K562 (cell line): ENCODE results near the gene EFHC1. TPM values are rescaled to one million over a fixed set of nuclear protein-coding genes. Genes with fewer than 3 reads are reported as not detected.

ENCODE experiments used
- CHD1 ChIP-seq: fragments of 200-600 bp; sonication (generic); IDR thresholded peaks from one replicate; pipeline ENCODE4 v1.6.1; 2012; ENCODE audit warnings: mild to moderate bottlenecking, moderate library complexity, low read length, inconsistent platforms
- MTA3 ChIP-seq: fragments of 450-650 bp; formaldehyde crosslinking; IDR thresholded peaks from 2 replicates; pipeline ENCODE4 v1.6.1; 2017; ENCODE audit warnings: mild to moderate bottlenecking, borderline replicate concordance
- NFATC3 ChIP-seq: fragments of 450-650 bp; IDR thresholded peaks from 2 replicates; pipeline ENCODE4 v1.6.1; 2017; ENCODE audit warnings: mild to moderate bottlenecking
- NR3C1 ChIP-seq: sonication (generic); formaldehyde crosslinking; IDR thresholded peaks from 2 replicates; pipeline ENCODE4 v1.8.1; 2022; ENCODE audit warnings: missing genetic modification reagents
- RBBP5 ChIP-seq: fragments of 200-600 bp; sonication (generic); IDR thresholded peaks from 2 replicates; pipeline ENCODE4 v1.6.1; 2012; ENCODE audit warnings: borderline replicate concordance, mild to moderate bottlenecking, low read length, control low read depth, inconsistent platforms; ENCODE audit not compliant: insufficient read depth, poor library complexity, severe bottlenecking
- TAL1 ChIP-seq: fragments of 450-650 bp; IDR thresholded peaks from 2 replicates; pipeline ENCODE4 v1.6.1; 2016; ENCODE audit warnings: mild to moderate bottlenecking
- TOE1 ChIP-seq, 2 experiments: fragments of 450-650 bp in 1 of 2; sonication (generic) in 1 of 2; formaldehyde crosslinking in 1 of 2; IDR thresholded peaks; 2 replicates each; pipeline versions ENCODE4 v1.7.1 to v1.8.0; 2016 to 2022; ENCODE audit warnings: borderline replicate concordance in 2 of 2, mild to moderate bottlenecking in 2 of 2, antibody characterized with exemption in 1 of 2, inconsistent platforms in 1 of 2, low read depth in 1 of 2, missing genetic modification reagents in 1 of 2, moderate library complexity in 1 of 2
- ZNF184 ChIP-seq: sonication (generic); formaldehyde crosslinking; IDR thresholded peaks from 2 replicates; pipeline ENCODE4 v1.5.0; 2020; ENCODE audit warnings: missing genetic modification reagents
- ZNF217 ChIP-seq: sonication (generic); formaldehyde crosslinking; IDR thresholded peaks from 2 replicates; pipeline ENCODE4 v1.8.0; 2022; ENCODE audit warnings: mild to moderate bottlenecking, missing genetic modification reagents
- polyA plus RNA-seq, 8 experiments: library from polyadenylated mRNA; depleted of rRNA in 4 of 8; stranded (reverse) in 5 of 8; unstranded in 3 of 8; fragments of >200 nt; fragmentation: Nextera tagmentation in 2 of 8; fragmentation: Illumina TruSeq in 1 of 8; extraction: Ambion mirVana in 2 of 8; extraction: Trizol in 1 of 8; gene quantifications; 2 replicates each; pipeline versions ENCODE4 v1.2.1 to v1.2.3, GENCODE V29; 2011 to 2014; ENCODE audit warnings: inconsistent platforms in 1 of 8, missing spikeins in 1 of 8
- total RNA-seq, 7 experiments: library from RNA; depleted of rRNA in 6 of 7; stranded (reverse); fragments of >200 nt in 6 of 7; fragmentation: Illumina TruSeq in 2 of 7; extraction: Trizol in 2 of 7; gene quantifications; 2 replicates each; pipeline versions ENCODE4 v1.2.1 to v1.2.3, GENCODE V29; 2011 to 2021; ENCODE audit warnings: low replicate concordance in 1 of 7
- TF ChIP-seq, protein P1 (sequence below): sonication (generic); formaldehyde crosslinking; IDR thresholded peaks from 2 replicates; pipeline ENCODE4 v1.8.0; 2022; ENCODE audit warnings: mild to moderate bottlenecking, missing genetic modification reagents
- TF ChIP-seq, protein P2 (sequence below): fragments of 450-650 bp; IDR thresholded peaks from 2 replicates; pipeline ENCODE4 v1.6.1; 2017; ENCODE audit warnings: antibody characterized with exemption
- TF ChIP-seq, protein P3 (sequence below): fragments of 450-650 bp; IDR thresholded peaks from 2 replicates; pipeline ENCODE4 v1.7.0; 2016; ENCODE audit warnings: borderline replicate concordance
- TF ChIP-seq, protein P4 (sequence below): fragments of 450-650 bp; IDR thresholded peaks from 2 replicates; pipeline ENCODE4 v1.7.1; 2018; ENCODE audit warnings: mild to moderate bottlenecking, low read depth; ENCODE audit not compliant: partially characterized antibody
- TF ChIP-seq, protein P5 (sequence below): sonication (generic); formaldehyde crosslinking; IDR thresholded peaks from 2 replicates; pipeline ENCODE4 v1.8.1; 2023; ENCODE audit warnings: mild to moderate bottlenecking, missing genetic modification reagents

EFHC1 gene
- total and polyA plus RNA-seq, 9 of the 15 experiments (the other 6 are each of a cell fraction or from before 2014, with no cell fraction given), result 9.5 to 31.0 (median 14.9) TPM

DNA sequence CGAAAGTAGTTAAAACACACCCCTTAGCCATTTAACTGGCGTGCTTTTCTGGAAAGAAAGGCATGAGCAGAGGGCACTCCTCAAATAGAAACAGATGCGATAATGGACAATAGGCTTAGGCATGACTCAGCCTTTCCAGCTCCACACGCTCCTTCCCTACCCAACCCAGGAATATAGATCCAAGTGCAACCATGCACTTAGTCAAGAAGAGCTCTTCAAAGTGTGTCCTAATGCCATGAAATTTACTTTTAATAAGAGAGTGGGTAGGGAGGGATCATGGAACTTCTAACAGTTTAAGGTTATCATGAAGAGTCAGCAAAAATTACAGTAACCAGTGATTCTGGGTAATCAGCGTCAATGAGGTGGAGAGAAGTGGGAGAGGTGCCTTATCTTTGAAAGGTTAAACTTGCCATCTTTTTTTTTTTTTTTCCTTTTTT is 2.4 kb upstream of the EFHC1 start (continued):
- TF ChIP-seq, protein P1, sequence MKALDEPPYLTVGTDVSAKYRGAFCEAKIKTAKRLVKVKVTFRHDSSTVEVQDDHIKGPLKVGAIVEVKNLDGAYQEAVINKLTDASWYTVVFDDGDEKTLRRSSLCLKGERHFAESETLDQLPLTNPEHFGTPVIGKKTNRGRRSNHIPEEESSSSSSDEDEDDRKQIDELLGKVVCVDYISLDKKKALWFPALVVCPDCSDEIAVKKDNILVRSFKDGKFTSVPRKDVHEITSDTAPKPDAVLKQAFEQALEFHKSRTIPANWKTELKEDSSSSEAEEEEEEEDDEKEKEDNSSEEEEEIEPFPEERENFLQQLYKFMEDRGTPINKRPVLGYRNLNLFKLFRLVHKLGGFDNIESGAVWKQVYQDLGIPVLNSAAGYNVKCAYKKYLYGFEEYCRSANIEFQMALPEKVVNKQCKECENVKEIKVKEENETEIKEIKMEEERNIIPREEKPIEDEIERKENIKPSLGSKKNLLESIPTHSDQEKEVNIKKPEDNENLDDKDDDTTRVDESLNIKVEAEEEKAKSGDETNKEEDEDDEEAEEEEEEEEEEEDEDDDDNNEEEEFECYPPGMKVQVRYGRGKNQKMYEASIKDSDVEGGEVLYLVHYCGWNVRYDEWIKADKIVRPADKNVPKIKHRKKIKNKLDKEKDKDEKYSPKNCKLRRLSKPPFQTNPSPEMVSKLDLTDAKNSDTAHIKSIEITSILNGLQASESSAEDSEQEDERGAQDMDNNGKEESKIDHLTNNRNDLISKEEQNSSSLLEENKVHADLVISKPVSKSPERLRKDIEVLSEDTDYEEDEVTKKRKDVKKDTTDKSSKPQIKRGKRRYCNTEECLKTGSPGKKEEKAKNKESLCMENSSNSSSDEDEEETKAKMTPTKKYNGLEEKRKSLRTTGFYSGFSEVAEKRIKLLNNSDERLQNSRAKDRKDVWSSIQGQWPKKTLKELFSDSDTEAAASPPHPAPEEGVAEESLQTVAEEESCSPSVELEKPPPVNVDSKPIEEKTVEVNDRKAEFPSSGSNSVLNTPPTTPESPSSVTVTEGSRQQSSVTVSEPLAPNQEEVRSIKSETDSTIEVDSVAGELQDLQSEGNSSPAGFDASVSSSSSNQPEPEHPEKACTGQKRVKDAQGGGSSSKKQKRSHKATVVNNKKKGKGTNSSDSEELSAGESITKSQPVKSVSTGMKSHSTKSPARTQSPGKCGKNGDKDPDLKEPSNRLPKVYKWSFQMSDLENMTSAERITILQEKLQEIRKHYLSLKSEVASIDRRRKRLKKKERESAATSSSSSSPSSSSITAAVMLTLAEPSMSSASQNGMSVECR (CRISPR knock-in tag), result no peak
- TF ChIP-seq MTA3 (0 out of 2 replicates have a peak, but pooled peaks have one; percentile 25), RBBP5 (no peak), NR3C1 (CRISPR knock-in tag) (no peak), TAL1 (peak; percentile 23; the same call in 1 of the 2 replicates), ZNF184 (CRISPR knock-in tag) (no peak), ZNF217 (CRISPR knock-in tag) (no peak), NFATC3 (0 out of 2 replicates have a peak, but pooled peaks have one; percentile 23), CHD1 (no peak), TOE1 (IDR thresholded peaks at IDR 0.05; ENCODE audit: borderline replicate concordance) (no peak), TOE1 (CRISPR knock-in tag; IDR thresholded peaks at IDR 0.05; ENCODE audit: borderline replicate concordance, low read depth) (no peak)
- TF ChIP-seq, protein P2, sequence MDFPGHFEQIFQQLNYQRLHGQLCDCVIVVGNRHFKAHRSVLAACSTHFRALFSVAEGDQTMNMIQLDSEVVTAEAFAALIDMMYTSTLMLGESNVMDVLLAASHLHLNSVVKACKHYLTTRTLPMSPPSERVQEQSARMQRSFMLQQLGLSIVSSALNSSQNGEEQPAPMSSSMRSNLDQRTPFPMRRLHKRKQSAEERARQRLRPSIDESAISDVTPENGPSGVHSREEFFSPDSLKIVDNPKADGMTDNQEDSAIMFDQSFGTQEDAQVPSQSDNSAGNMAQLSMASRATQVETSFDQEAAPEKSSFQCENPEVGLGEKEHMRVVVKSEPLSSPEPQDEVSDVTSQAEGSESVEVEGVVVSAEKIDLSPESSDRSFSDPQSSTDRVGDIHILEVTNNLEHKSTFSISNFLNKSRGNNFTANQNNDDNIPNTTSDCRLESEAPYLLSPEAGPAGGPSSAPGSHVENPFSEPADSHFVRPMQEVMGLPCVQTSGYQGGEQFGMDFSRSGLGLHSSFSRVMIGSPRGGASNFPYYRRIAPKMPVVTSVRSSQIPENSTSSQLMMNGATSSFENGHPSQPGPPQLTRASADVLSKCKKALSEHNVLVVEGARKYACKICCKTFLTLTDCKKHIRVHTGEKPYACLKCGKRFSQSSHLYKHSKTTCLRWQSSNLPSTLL, result no peak
- TF ChIP-seq, protein P3, sequence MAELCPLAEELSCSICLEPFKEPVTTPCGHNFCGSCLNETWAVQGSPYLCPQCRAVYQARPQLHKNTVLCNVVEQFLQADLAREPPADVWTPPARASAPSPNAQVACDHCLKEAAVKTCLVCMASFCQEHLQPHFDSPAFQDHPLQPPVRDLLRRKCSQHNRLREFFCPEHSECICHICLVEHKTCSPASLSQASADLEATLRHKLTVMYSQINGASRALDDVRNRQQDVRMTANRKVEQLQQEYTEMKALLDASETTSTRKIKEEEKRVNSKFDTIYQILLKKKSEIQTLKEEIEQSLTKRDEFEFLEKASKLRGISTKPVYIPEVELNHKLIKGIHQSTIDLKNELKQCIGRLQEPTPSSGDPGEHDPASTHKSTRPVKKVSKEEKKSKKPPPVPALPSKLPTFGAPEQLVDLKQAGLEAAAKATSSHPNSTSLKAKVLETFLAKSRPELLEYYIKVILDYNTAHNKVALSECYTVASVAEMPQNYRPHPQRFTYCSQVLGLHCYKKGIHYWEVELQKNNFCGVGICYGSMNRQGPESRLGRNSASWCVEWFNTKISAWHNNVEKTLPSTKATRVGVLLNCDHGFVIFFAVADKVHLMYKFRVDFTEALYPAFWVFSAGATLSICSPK, result no peak
- TF ChIP-seq, protein P4, sequence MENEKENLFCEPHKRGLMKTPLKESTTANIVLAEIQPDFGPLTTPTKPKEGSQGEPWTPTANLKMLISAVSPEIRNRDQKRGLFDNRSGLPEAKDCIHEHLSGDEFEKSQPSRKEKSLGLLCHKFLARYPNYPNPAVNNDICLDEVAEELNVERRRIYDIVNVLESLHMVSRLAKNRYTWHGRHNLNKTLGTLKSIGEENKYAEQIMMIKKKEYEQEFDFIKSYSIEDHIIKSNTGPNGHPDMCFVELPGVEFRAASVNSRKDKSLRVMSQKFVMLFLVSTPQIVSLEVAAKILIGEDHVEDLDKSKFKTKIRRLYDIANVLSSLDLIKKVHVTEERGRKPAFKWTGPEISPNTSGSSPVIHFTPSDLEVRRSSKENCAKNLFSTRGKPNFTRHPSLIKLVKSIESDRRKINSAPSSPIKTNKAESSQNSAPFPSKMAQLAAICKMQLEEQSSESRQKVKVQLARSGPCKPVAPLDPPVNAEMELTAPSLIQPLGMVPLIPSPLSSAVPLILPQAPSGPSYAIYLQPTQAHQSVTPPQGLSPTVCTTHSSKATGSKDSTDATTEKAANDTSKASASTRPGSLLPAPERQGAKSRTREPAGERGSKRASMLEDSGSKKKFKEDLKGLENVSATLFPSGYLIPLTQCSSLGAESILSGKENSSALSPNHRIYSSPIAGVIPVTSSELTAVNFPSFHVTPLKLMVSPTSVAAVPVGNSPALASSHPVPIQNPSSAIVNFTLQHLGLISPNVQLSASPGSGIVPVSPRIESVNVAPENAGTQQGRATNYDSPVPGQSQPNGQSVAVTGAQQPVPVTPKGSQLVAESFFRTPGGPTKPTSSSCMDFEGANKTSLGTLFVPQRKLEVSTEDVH, result no peak
- TF ChIP-seq, protein P5, sequence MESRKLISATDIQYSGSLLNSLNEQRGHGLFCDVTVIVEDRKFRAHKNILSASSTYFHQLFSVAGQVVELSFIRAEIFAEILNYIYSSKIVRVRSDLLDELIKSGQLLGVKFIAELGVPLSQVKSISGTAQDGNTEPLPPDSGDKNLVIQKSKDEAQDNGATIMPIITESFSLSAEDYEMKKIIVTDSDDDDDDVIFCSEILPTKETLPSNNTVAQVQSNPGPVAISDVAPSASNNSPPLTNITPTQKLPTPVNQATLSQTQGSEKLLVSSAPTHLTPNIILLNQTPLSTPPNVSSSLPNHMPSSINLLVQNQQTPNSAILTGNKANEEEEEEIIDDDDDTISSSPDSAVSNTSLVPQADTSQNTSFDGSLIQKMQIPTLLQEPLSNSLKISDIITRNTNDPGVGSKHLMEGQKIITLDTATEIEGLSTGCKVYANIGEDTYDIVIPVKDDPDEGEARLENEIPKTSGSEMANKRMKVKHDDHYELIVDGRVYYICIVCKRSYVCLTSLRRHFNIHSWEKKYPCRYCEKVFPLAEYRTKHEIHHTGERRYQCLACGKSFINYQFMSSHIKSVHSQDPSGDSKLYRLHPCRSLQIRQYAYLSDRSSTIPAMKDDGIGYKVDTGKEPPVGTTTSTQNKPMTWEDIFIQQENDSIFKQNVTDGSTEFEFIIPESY (CRISPR knock-in tag), result no peak
